ENCODE results near the gene TUFT1.

Gene TUFT1, protein sequence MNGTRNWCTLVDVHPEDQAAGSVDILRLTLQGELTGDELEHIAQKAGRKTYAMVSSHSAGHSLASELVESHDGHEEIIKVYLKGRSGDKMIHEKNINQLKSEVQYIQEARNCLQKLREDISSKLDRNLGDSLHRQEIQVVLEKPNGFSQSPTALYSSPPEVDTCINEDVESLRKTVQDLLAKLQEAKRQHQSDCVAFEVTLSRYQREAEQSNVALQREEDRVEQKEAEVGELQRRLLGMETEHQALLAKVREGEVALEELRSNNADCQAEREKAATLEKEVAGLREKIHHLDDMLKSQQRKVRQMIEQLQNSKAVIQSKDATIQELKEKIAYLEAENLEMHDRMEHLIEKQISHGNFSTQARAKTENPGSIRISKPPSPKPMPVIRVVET

GRCh38 chr1:151540021-151540981, at the start of gene TUFT1:
TUFT1 (plus strand) TSS chr1:151540309; CDS start chr1:151540367, 58 bp downstream.
- peak; percentile 91 for DNase-seq

DNA sequence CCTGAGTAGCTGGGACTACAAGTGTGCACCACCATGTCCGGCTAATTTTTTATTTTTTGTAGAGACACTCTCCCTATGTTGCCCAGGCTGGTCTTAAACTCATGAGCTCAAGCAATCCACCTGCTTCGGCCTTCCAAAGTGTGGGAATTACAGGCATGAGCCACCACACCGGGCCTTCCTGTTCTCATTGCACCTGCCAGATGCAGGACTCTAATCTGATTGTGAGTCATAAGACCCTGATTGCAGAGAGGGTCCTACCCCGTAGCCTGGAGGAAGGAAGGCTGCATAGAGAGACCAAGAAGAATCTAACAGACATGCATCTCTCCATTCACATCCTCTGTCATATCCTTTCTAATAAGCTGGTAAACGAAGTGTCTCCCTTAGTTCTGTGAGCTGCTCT, 48.5 kb upstream of the TUFT1 start:
- DNase-seq, result no peak

GRCh38 chr1:151492120-151492519, 48.0 kb upstream of the TUFT1 start:
- no peak for DNase-seq

- DNase-seq, result no peak
These were observed 47.1 kb upstream of the TUFT1 start for GRCh38 chr1:151493042-151493441.

DNA sequence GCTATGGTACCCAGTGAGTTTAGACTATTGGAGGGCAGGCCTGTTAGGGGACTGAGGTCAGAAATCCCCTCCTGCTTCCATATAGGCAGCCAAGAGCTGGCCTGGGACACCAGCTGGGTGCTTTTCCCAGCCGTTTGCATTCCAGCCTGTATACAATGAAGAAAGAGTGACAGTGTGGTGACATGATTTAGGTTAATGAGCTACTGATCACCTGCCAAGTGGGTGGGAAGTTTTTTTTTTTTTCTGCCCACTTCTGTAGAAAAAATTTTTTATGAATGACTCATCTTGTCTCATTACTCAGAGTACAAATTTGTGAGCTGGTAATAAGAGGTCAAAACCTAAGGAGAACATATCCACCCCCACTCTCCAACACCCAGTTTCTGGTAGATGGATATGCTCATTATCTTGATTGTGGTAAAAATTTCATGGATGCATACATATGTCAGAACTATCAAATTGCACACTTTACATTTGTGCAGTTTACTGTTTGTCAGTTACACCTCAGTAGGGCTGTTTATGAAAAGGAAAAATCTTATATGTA, 45.3 kb upstream of the TUFT1 start:
- DNase-seq, result peak; percentile 62

DNA sequence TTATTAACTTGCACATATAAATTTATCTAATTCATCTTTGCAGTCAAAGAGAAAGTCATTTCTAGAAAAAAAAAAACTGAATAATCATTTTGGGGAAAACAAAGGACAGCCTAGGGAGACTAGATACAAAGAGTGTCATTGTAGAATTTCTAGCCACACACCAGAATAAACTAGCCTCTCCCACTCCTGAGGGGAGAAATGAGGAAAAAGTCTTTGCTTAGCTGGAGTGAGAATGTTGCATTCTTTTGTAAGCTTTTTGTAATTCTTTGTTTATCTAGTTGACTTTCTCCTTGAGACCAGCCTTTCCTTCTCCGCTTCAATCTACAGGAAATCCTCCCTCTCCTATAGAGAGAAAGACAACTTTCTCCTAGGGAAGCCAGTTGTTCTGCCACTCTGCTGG, 44.8 kb upstream of the TUFT1 start:
- DNase-seq, result no peak

DNA sequence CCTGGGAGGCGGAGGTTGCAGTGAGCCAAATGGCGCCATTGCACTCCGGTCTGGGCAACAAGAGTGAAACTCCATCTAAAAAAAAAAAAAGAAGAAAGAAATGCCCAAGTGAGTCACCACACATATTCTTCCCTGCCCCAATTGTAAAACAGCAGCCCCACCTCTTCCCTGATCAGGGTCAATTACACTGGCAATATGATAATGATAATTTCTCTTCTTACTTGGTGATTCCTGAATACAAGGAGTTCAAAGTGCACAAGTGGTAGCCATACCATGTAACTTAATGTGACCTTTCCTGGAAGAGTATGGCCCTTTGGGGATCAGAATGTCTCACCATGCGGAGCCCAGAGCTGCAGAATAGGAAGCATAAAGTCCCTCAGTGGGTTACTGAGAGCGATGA, 40.7 kb upstream of the TUFT1 start:
- no peak for DNase-seq

DNA sequence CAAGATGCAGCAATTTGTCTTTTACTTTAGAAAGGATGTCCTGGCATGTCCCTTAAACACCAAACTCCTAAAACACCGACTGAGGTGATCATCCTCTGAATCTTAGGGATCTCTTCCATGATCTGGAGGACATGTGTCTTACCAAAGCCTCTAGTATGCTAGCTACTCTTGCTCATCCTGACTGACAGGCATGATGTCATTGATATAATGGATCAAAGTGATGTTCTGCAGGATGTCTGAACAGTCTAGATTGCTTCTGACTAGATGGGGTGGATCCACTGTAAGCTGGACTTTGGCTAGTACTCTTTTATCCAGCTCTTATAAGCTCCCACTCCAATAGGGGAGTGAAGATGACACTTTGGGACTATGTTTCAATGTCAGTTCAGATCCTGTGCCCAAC, 40.2 kb upstream of the TUFT1 start:
- DNase-seq, result no peak

DNA sequence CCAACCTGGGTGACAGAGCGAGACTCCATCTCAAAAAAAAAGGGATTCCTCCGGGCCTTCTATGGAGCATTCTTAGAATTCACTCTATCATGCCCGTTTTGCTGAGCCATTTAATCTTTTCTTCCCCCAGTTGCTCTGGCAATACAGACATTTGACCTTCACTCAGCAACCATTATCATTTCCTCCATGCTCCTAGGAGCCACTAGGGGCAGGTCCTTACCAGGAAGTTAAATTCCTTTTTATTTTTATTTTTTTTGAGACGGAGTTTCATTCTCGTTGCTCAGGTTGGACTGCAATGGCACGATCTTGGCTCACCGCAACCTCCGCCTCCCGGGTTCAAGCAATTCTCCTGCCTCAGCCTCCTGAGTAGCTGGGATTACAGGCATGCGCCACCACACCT, 38.6 kb upstream of the TUFT1 start:
- no peak for DNase-seq

DNA sequence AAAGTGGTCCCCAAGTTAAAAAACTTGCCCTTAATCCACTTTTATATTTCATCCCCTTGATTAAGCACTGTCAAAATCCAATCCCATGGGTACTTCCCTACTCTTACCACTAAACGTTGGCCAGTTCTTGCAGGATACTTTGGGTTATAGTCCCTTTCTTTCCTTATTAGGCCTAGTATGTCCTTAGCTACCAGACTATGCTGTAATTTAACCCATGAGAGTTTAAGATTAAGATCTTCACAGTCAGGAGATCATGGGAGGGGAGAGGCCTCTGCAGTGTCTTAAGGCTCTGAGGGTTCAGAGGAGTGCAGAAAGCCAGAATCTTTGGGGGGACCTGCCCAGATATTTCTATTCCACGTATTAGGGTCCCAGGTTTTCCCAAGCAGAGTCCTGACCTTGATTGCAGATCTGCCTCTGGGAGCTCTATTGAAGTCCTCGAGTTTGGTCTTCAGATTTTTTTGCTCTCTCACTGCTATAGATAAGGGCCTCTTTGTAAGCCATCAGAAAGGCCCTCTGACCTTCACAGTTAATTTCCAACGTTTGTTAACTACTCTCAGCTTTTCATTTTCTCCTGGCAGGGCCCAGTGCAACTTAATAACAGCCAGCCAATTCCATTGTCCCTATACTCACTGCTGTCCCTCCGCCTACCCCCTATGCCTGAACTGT, 37.9 kb upstream of the TUFT1 start:
- no peak for DNase-seq

DNA sequence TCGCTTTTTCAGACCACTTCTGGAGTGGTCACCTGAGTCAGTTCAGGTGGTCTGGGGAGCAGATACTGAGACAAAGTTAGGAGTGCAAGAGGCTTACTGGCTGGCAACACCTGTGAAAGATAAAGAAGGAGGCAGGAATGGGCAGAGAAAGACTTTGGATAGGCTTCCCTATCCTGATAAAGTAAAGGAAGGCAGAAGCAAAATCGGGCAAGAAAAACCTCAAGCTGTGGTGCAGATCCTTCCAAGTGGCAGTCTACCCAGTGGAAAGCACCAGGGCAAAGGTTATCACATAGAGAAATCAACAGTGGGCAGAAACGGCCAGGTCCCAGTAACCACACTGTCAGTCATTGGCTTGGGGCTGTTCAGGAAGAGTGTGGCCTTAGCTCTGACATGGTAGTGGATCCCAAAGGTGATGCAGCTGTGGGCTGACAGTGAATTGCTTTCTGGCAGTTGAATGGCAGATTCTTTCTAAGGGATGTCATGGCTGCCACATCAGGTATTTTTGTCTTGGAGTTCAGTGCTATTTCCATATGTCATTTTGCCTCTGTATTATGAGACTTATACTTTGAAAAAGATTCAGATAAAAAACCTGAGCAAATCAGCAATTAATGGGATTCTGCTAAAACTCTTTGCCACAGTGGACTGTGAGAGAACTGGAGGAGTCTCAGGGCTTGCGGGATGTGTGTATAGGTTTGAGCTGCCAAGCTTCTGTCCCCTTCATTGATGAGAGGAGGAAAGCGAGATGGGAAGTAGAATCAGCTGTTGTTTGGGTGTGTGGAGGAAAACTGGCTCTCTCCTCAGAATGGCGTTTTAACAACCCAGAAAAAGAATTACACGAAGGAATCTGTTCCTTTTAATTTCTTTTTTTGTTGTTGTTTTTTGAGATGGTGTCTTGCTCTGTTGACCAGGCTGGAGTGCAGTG, 37.0 kb upstream of the TUFT1 start:
- no peak for DNase-seq

DNA sequence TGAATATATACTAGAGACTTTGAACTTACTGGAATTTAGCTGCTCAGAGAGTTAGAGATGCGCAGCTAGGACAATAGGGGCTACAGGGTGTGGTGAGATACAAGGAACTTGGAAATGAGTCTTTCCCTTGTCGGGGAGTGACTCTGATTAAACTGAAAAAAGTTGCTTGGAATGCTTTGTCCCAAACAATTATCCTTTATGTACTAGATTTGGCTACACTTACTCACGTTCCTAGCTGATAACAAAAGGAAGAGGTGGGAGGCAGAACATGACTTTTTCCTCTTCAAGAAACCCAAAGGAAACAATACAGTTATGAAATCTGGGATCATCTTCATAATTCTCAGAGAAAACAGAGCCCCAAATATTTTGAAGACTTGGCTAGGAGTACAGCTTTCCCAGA, 35.9 kb upstream of the TUFT1 start:
- DNase-seq, result no peak

DNA sequence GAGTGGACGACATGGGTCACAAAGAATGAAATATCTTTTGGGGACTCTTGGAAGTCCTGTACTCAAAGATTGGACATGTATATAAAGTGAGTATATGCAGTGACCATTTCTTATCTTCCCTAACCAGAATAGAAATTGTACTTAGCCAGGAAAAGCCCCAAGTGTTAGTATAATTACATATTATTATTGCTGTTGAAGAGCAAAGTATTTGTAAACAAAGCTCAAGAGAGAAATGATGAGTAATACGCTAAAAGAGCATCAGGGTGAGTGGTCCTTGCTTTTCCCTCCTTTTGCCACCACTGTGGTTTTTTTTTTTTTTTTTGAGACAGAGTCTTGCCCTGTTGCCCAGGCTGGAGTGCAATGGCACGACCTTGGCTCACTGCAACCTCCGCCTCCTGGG, 35.4 kb upstream of the TUFT1 start:
- DNase-seq, result no peak

DNA sequence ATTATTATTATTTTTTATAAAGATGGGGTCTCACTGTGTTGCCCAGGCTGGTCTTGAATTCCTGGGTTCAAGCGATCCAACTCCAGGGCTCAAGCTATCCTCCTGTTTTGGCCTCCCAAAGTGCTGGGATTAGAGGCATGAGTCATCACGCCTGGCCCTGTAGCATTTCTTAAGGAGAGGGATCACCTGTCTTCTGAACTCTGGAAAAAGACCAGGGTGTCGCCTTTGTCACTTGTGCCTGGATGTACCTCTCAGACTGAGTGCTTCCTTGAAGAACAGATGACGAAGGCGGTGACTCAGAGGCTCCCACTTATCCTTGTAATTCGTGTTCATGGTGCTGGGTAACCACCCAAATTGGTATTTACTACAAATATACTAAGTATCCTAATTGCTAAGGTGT, 31.3 kb upstream of the TUFT1 start:
- DNase-seq, result no peak

GRCh38 chr1:151509350-151510019, 30.6 kb upstream of the TUFT1 start:
- no peak for DNase-seq

DNA sequence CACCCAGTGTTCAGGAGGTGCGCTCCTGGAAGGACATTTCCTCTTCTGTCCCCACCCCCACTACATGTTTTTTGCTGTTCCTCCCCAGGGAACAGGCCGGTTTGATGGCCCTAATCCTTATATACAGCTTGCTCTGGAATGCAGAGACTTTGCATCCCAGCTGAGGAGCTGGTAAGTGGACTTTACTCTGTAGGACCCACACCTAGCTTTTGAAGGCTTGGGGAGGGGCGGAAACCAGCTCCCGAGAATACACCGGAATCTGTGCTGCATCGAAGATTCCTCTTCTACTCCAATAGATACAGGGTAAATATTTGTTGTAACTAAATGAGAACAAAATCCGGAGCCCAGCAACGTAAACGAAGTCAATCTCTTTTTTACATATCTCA, 30.1 kb upstream of the TUFT1 start:
- DNase-seq, result no peak

- DNase-seq, result no peak
These were observed 29.5 kb upstream of the TUFT1 start for GRCh38 chr1:151510614-151510956.

- DNase-seq, result peak; percentile 96
These were observed 29.0 kb upstream of the TUFT1 start, which contains the start of gene CGN for GRCh38 chr1:151510957-151511635. CGN (plus strand) TSS chr1:151511387; CDS start chr1:151518520, 7,133 bp downstream.

DNA sequence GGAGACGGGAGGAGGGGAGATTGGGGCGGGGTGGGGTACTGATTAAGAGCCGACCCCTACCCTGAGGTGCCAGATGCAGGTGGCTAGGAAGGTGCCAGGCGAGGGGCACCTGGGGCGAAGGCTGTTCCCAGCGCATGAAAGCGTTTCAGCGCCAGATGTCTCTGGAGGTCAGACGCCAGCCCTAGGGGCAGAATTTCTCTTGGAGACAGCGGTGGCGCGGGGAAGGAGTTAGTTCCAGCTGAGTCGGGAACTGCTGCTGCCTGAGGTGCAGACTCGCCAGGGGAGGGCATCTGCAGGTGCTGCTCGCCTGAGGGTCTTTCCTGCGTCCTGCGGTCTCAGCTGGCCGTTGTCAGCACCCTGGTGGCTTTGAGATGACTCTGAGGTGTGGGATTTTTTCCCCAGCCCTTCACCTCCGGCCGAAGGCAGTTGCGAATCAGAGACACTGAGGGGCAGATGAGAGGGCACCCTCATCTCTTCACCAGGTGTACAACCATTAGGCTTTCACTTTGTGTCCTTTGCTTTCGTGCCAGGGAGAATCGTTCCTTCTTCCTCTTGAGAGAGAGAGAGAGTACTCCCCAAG, 28.4 kb upstream of the TUFT1 start:
- DNase-seq, result peak; percentile 65

DNA sequence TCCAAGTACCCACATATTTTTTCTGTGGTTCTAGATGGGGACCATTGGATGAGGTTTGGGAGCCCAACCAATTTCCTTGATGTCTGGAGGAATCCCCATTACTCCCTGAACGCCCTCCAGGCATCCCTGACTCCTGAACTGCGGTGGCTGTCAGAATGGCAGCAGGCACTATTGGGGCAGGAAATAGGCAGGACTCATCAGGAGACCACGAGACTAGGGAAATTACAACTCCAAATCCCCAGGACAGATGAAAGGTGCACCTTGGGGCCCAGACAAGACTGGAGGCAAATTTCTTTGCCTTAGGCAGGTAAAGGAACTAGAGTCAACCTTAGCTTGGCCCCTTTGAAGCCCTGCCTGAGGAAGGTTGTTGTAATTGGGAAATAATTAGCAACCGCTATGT, 27.8 kb upstream of the TUFT1 start:
- DNase-seq, result no peak

All from NCI-H2171 (cell line).